GM23338 (cell line): Measurements from ENCODE around the gene KCNQ1OT1. TPM values are rescaled to one million over a fixed set of nuclear protein-coding genes. Genes with fewer than 3 reads are reported as not detected.

Experiments
- ATAC-seq: fragments of 200-7000 bp; cut with Tn5 transposase; 3 replicates; pipeline ENCODE4 v1.9.1; 2020
- DNase-seq: peaks from one replicate; pipeline ENCODE4 v3.0.0-alpha.2; 2015; ENCODE audit warnings: low spot score
- H2AFZ ChIP-seq: fragments of 200-600 bp; sonication (generic); 2 replicates; pipeline ENCODE4 v1.8.0; 2016; ENCODE audit warnings: antibody characterized with exemption, mild to moderate bottlenecking, moderate library complexity
- H3F3A ChIP-seq: fragments of 200-600 bp; sonication (generic); replicated peaks from 2 replicates; pipeline ENCODE4 v1.8.0; 2017; ENCODE audit warnings: antibody characterized with exemption, mixed run types, low read depth
- H3K27ac ChIP-seq: fragments of 200-600 bp; sonication (generic); 2 replicates; pipeline ENCODE4 v1.6.1; 2016; ENCODE audit warnings: low read depth
- H3K27me3 ChIP-seq: fragments of 200-600 bp; sonication (generic); 2 replicates; pipeline ENCODE4 v1.8.0; 2016; ENCODE audit warnings: mild to moderate bottlenecking, mixed run types, moderate library complexity; ENCODE audit not compliant: insufficient read depth
- H3K36me3 ChIP-seq: fragments of 200-600 bp; sonication (generic); 2 replicates; pipeline ENCODE4 v1.8.0; 2016; ENCODE audit warnings: mild to moderate bottlenecking; ENCODE audit not compliant: insufficient read depth
- H3K4me1 ChIP-seq: fragments of 200-600 bp; sonication (generic); 2 replicates; pipeline ENCODE4 v1.8.0; 2016; ENCODE audit warnings: mild to moderate bottlenecking, moderate library complexity; ENCODE audit not compliant: insufficient read depth
- H3K4me2 ChIP-seq: fragments of 200-600 bp; sonication (generic); 2 replicates; pipeline ENCODE4 v1.7.1; 2017; ENCODE audit warnings: mixed run types
- H3K4me3 ChIP-seq: fragments of 200-600 bp; sonication (generic); 2 replicates; pipeline ENCODE4 v1.6.1; 2016; ENCODE audit warnings: mixed run types
- H3K79me2 ChIP-seq: fragments of 200-600 bp; sonication (generic); replicated peaks from 2 replicates; pipeline ENCODE4 v1.8.0; 2017; ENCODE audit warnings: mild to moderate bottlenecking; ENCODE audit not compliant: insufficient read depth
- H3K9me2 ChIP-seq: fragments of 200-600 bp; sonication (generic); 2 replicates; pipeline ENCODE4 v1.8.0; 2017; ENCODE audit not compliant: insufficient read depth
- H4K20me1 ChIP-seq: fragments of 200-600 bp; sonication (generic); replicated peaks from 2 replicates; pipeline ENCODE4 v1.8.0; 2017; ENCODE audit warnings: mild to moderate bottlenecking; ENCODE audit not compliant: insufficient read depth
- H3K27ac Mint-ChIP-seq: 2 replicates; pipeline ENCODE4 v1.8.0; 2020; ENCODE audit warnings: inconsistent platforms, mild to moderate bottlenecking, moderate library complexity, mixed read lengths
- H3K27me3 Mint-ChIP-seq: 3 replicates; pipeline ENCODE4 v1.8.0; 2022; ENCODE audit warnings: low read depth, mild to moderate bottlenecking, moderate library complexity, mixed read lengths, inconsistent platforms; ENCODE audit not compliant: insufficient read depth, poor library complexity
- H3K36me3 Mint-ChIP-seq: 3 replicates; pipeline ENCODE4 v1.8.0; 2021; ENCODE audit warnings: low read depth, mild to moderate bottlenecking, inconsistent platforms, moderate library complexity, mixed read lengths
- H3K4me1 Mint-ChIP-seq: 3 replicates; pipeline ENCODE4 v1.8.0; 2020; ENCODE audit warnings: mild to moderate bottlenecking, inconsistent platforms, mixed read lengths
- H3K4me3 Mint-ChIP-seq: 3 replicates; pipeline ENCODE4 v1.8.0; 2021; ENCODE audit warnings: moderate library complexity, mild to moderate bottlenecking, inconsistent platforms, mixed read lengths
- H3K9me3 Mint-ChIP-seq: 3 replicates; pipeline ENCODE4 v1.8.0; 2020; ENCODE audit warnings: moderate library complexity, mild to moderate bottlenecking, inconsistent platforms, mixed read lengths
- CREB1 ChIP-seq: fragments of 250-450 bp; sonication (Bioruptor Pico); IDR thresholded peaks from 2 replicates; pipeline ENCODE4 v1.5.0; 2020; ENCODE audit warnings: low read depth, mild to moderate bottlenecking, moderate library complexity
- JUNB ChIP-seq: IDR thresholded peaks from one replicate; pipeline ENCODE4 v1.6.1; 2016; ENCODE audit warnings: antibody characterized with exemption; ENCODE audit not compliant: unreplicated experiment
- POLR2AphosphoS5 ChIP-seq: IDR thresholded peaks from 2 replicates; pipeline ENCODE4 v1.6.1; 2016; ENCODE audit warnings: antibody characterized with exemption, low read depth
- REST ChIP-seq: IDR thresholded peaks from one replicate; pipeline ENCODE4 v1.6.1; 2018; ENCODE audit warnings: antibody characterized with exemption; ENCODE audit not compliant: unreplicated experiment
- STAT1 ChIP-seq: IDR thresholded peaks from one replicate; pipeline ENCODE4 v1.6.1; 2016; ENCODE audit warnings: antibody characterized with exemption; ENCODE audit not compliant: unreplicated experiment
- ZNF114 ChIP-seq: fragments of 250-450 bp; sonication (Bioruptor Pico); IDR thresholded peaks from 2 replicates; pipeline ENCODE4 v1.5.0; 2020; ENCODE audit warnings: mild to moderate bottlenecking, moderate library complexity
- ZNF331 ChIP-seq: fragments of 250-450 bp; sonication (Bioruptor Pico); IDR thresholded peaks from 2 replicates; pipeline ENCODE4 v1.5.0; 2020; ENCODE audit warnings: low read depth, mild to moderate bottlenecking, moderate library complexity
- polyA plus RNA-seq: library from polyadenylated mRNA; unstranded; fragments of >200 nt; fragmentation: Nextera tagmentation; extraction: Ambion mirVana; gene quantifications from 2 replicates; pipeline ENCODE4 v1.2.1, GENCODE V29; 2016
- total RNA-seq: library from RNA; depleted of rRNA; stranded (reverse); fragments of >200 nt; shearing (Covaris generic); gene quantifications from 2 replicates; pipeline ENCODE4 v1.2.3, GENCODE V29; 2014
- TF ChIP-seq, protein P1 (sequence below): IDR thresholded peaks from 2 replicates; pipeline ENCODE4 v1.6.1; 2016; ENCODE audit warnings: antibody characterized with exemption
- TF ChIP-seq, protein P2 (sequence below), 2 experiments: fragments of 200-600 bp in 1 of 2; sonication (generic) in 1 of 2; conservative IDR thresholded peaks; 2 replicates each; pipeline versions ENCODE4 v1.5.1 to v1.6.1; 2016 to 2017; ENCODE audit warnings: antibody characterized with exemption in 2 of 2, low read depth in 2 of 2, mild to moderate bottlenecking in 2 of 2, moderate library complexity in 1 of 2

KCNQ1OT1 gene
- total and polyA plus RNA-seq, 2 experiments from 2014 or later = 1.5 to 4.2 TPM

- H3K36me3 ChIP-seq = no peaks in the 10 kb centered on the region
- no peaks in the 10 kb centered on the region for H3K36me3 Mint-ChIP-seq
- no peak overlapping the region for H2AFZ ChIP-seq
- ATAC-seq = no peak
- no peaks in the 10 kb centered on the region for H3F3A ChIP-seq
- H3K27me3 Mint-ChIP-seq = peaks cover 61% of the 10 kb centered on the region
- H3K27ac Mint-ChIP-seq = no peak overlapping the region
- no peak overlapping the region for H3K4me3 ChIP-seq
- peaks cover 14% of the 10 kb centered on the region for H3K27me3 ChIP-seq
- peaks cover 3% of the 10 kb centered on the region; the same call in 2 of the 3 replicates for H3K4me1 Mint-ChIP-seq
- H3K4me3 Mint-ChIP-seq = no peak overlapping the region
- TF ChIP-seq, protein P1, sequence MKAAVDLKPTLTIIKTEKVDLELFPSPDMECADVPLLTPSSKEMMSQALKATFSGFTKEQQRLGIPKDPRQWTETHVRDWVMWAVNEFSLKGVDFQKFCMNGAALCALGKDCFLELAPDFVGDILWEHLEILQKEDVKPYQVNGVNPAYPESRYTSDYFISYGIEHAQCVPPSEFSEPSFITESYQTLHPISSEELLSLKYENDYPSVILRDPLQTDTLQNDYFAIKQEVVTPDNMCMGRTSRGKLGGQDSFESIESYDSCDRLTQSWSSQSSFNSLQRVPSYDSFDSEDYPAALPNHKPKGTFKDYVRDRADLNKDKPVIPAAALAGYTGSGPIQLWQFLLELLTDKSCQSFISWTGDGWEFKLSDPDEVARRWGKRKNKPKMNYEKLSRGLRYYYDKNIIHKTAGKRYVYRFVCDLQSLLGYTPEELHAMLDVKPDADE = no peak
- TF ChIP-seq JUNB (no peak), ZNF114 (no peak), CREB1 (CRISPR knock-in tag) (no peak), STAT1 (no peak), ZNF331 (CRISPR knock-in tag) (no peak)
- no peaks in the 10 kb centered on the region for H3K4me1 ChIP-seq
- H3K9me2 ChIP-seq = no peaks in the 10 kb centered on the region
- H3K9me3 Mint-ChIP-seq = peaks cover 5% of the 10 kb centered on the region; the same call in 2 of the 3 replicates
- no peak overlapping the region for H3K4me2 ChIP-seq
- no peaks in the 10 kb centered on the region for H4K20me1 ChIP-seq
- H3K27ac ChIP-seq = no peak overlapping the region
- no peaks in the 10 kb centered on the region for H3K79me2 ChIP-seq
- DNase-seq = no peak
Measured at GRCh38 chr11:2726964-2727363, 27.2 kb upstream of the KCNQ1OT1 start.

GRCh38 chr11:2725368-2726300, 25.8 kb upstream of the KCNQ1OT1 start:
- Histone ChIP-seq H2AFZ (no peak overlapping the region), H3K27ac (no peak overlapping the region), H3K4me3 (no peak overlapping the region), H3K27me3 (peaks cover 27% of the 10 kb centered on the region), H3K79me2 (no peaks in the 10 kb centered on the region), H3K4me2 (no peak overlapping the region), H3F3A (no peaks in the 10 kb centered on the region), H4K20me1 (no peaks in the 10 kb centered on the region), H3K36me3 (no peaks in the 10 kb centered on the region), H3K4me1 (peaks cover 10% of the 10 kb centered on the region), H3K9me2 (no peaks in the 10 kb centered on the region)
- DNase-seq = no peak
- Mint-ChIP-seq H3K36me3 (no peaks in the 10 kb centered on the region), H3K27me3 (peaks cover 70% of the 10 kb centered on the region), H3K9me3 (peaks cover 5% of the 10 kb centered on the region; the same call in 2 of the 3 replicates), H3K4me1 (peaks cover 16% of the 10 kb centered on the region), H3K27ac (no peak overlapping the region), H3K4me3 (no peak overlapping the region)
- ATAC-seq = no peak
- TF ChIP-seq, protein P1 = no peak
- TF ChIP-seq STAT1 (no peak), JUNB (no peak), REST (no peak), POLR2AphosphoS5 (no peak), CREB1 (CRISPR knock-in tag) (no peak)
- TF ChIP-seq, protein P2, sequence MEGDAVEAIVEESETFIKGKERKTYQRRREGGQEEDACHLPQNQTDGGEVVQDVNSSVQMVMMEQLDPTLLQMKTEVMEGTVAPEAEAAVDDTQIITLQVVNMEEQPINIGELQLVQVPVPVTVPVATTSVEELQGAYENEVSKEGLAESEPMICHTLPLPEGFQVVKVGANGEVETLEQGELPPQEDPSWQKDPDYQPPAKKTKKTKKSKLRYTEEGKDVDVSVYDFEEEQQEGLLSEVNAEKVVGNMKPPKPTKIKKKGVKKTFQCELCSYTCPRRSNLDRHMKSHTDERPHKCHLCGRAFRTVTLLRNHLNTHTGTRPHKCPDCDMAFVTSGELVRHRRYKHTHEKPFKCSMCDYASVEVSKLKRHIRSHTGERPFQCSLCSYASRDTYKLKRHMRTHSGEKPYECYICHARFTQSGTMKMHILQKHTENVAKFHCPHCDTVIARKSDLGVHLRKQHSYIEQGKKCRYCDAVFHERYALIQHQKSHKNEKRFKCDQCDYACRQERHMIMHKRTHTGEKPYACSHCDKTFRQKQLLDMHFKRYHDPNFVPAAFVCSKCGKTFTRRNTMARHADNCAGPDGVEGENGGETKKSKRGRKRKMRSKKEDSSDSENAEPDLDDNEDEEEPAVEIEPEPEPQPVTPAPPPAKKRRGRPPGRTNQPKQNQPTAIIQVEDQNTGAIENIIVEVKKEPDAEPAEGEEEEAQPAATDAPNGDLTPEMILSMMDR (conservative IDR thresholded peaks at IDR 0.05; ENCODE audit: low read depth in 2 of 2) = no peak
